K562 (cell line): ENCODE measurements around the gene EPN2. TPM values are rescaled to one million over a fixed set of nuclear protein-coding genes. Genes with fewer than 3 reads are reported as not detected.

Source experiments
- ATAC-seq: fragments of 200-7000 bp; cut with Tn5 transposase; 3 replicates; pipeline ENCODE4 v1.9.1; 2020; ENCODE audit warnings: moderate library complexity
- BruUV-seq: library from RNA; stranded (reverse); fragments of 400-500 nt; replicated peaks from 2 replicates; lab custom pipeline; 2021; lab: Mats Ljungman, UMichigan
- CTCF ChIA-PET: fragments of 300-600 bp; formaldehyde crosslinking; extraction: SDS; loops from one replicate; lab custom pipeline; 2021; ENCODE audit warnings: low intra/inter-chr PET ratio; lab: Yijun Ruan, JAX
- POLR2A ChIA-PET: fragments of 300-600, 350-650 bp; sonication (Branson Sonifier 250); formaldehyde crosslinking; extraction: SDS; loops from one replicate; lab custom pipeline; 2021; ENCODE audit warnings: antibody characterized with exemption, inconsistent platforms; lab: Yijun Ruan, JAX
- DNase-seq, 4 experiments: peaks; one replicate each; pipeline versions ENCODE4 v3.0.0 to v3.0.0-alpha.2; 2011 to 2018; ENCODE audit warnings: low spot score in 3 of 4, mixed read lengths in 3 of 4; ENCODE audit errors: extremely low read depth in 1 of 4
- FAIRE-seq: peaks from 2 replicates; lab custom pipeline; 2011; peaks lifted over from hg19 to GRCh38; lab: Jason Lieb, UNC
- H2AFZ ChIP-seq: 2 replicates; pipeline ENCODE4 v1.6.0; 2011; ENCODE audit warnings: low read depth, low read length, control low read depth, inconsistent platforms
- H3K27ac ChIP-seq: fragments of 200-600 bp; 3 replicates; pipeline ENCODE4 v1.8.0; 2011; ENCODE audit warnings: low read depth, mild to moderate bottlenecking, control low read depth, inconsistent platforms, low read length, moderate library complexity, mixed read lengths; ENCODE audit errors: extremely low read depth
- H3K27me3 ChIP-seq, 2 experiments: fragments of 300-600 bp in 1 of 2; 2 replicates in 1 of 2; 3 replicates in 1 of 2; pipeline versions ENCODE4 v1.6.0 to v1.8.0; 2011; ENCODE audit warnings: inconsistent platforms in 2 of 2, low read length in 2 of 2, mild to moderate bottlenecking in 1 of 2, mixed read lengths in 1 of 2, moderate library complexity in 1 of 2; ENCODE audit not compliant: control insufficient read depth in 2 of 2, insufficient read depth in 2 of 2
- H3K36me3 ChIP-seq: fragments of 300-600 bp; 3 replicates; pipeline ENCODE4 v1.8.0; 2011; ENCODE audit warnings: mild to moderate bottlenecking, low read length, inconsistent platforms; ENCODE audit not compliant: control insufficient read depth, insufficient read depth
- H3K4me1 ChIP-seq, 2 experiments: fragments of 200-600 bp in 1 of 2; replicated peaks in 1 of 2; 2 replicates in 1 of 2; 3 replicates in 1 of 2; pipeline versions ENCODE4 v1.5.1 to v1.8.0; 2011; ENCODE audit warnings: inconsistent platforms in 2 of 2, low read length in 2 of 2, mild to moderate bottlenecking in 1 of 2, mixed read lengths in 1 of 2, moderate library complexity in 1 of 2; ENCODE audit not compliant: control insufficient read depth in 2 of 2, insufficient read depth in 2 of 2
- H3K4me2 ChIP-seq: 2 replicates; pipeline ENCODE4 v1.6.1; 2011; ENCODE audit warnings: low read length, control low read depth, inconsistent platforms, mixed read lengths; ENCODE audit not compliant: insufficient read depth
- H3K4me3 ChIP-seq: fragments of 200-600 bp; sonication (generic), shearing (Covaris generic); 2 replicates; pipeline ENCODE4 v1.5.1; 2016; ENCODE audit warnings: control low read depth, inconsistent platforms
- H3K79me2 ChIP-seq: fragments of 200-600 bp; 3 replicates; pipeline ENCODE4 v1.8.0; 2011; ENCODE audit warnings: low read length, inconsistent platforms; ENCODE audit not compliant: control insufficient read depth, insufficient read depth
- H3K9ac ChIP-seq, 2 experiments: 2 replicates each; pipeline versions ENCODE4 v1.6.0 to v1.6.1; 2011; ENCODE audit warnings: low read depth in 2 of 2, low read length in 2 of 2, control low read depth in 1 of 2, inconsistent platforms in 1 of 2, mild to moderate bottlenecking in 1 of 2, mixed read lengths in 1 of 2; ENCODE audit not compliant: insufficient read depth in 1 of 2
- H3K9me1 ChIP-seq: one replicate; pipeline ENCODE4 v1.6.0; 2011; ENCODE audit warnings: inconsistent platforms, mild to moderate bottlenecking, low read length, moderate library complexity; ENCODE audit not compliant: control insufficient read depth, insufficient read depth
- H3K9me3 ChIP-seq: replicated peaks from 2 replicates; pipeline ENCODE4 v1.5.1; 2011; ENCODE audit warnings: low read depth, low read length, inconsistent platforms; ENCODE audit not compliant: control insufficient read depth, insufficient read depth
- H4K20me1 ChIP-seq: replicated peaks from 2 replicates; pipeline ENCODE4 v1.6.1; 2011; ENCODE audit warnings: low read length, inconsistent platforms, mixed read lengths; ENCODE audit not compliant: control insufficient read depth, insufficient read depth
- CBX3 ChIP-seq, 2 experiments: IDR thresholded peaks; 1 replicate in 1 of 2; 2 replicates in 1 of 2; pipeline ENCODE4 v1.6.1; 2012; ENCODE audit warnings: inconsistent platforms in 2 of 2, low read length in 2 of 2, borderline replicate concordance in 1 of 2, control low read depth in 1 of 2
- E4F1 ChIP-seq: fragments of 250-450 bp; sonication (Bioruptor Pico); IDR thresholded peaks from 2 replicates; pipeline ENCODE4 v1.5.0; 2021; ENCODE audit warnings: mild to moderate bottlenecking, borderline replicate concordance
- GTF2A2 ChIP-seq: IDR thresholded peaks from 2 replicates; pipeline ENCODE4 v1.6.1; 2016; ENCODE audit warnings: mild to moderate bottlenecking, missing genetic modification characterization, missing compliant biosample characterization
- HNRNPH1 ChIP-seq: fragments of 200-400 bp; formaldehyde crosslinking; optimal IDR thresholded peaks from 2 replicates; pipeline ENCODE3; 2017; ENCODE audit warnings: low read depth, mild to moderate bottlenecking, low read length, moderate library complexity
- MECOM ChIP-seq: fragments of 250-450 bp; sonication (Bioruptor Pico); IDR thresholded peaks from 2 replicates; pipeline ENCODE4 v1.8.0; 2022; ENCODE audit warnings: inconsistent platforms
- MEF2D ChIP-seq: conservative IDR thresholded peaks from 2 replicates; pipeline ENCODE4 v1.6.1; 2016; ENCODE audit warnings: low read depth, missing genetic modification characterization, missing compliant biosample characterization
- RAD51 ChIP-seq: fragments of 450-650 bp; IDR thresholded peaks from 2 replicates; pipeline ENCODE4 v1.7.1; 2016; ENCODE audit warnings: low read depth, mild to moderate bottlenecking, borderline replicate concordance
- TCF3 ChIP-seq: sonication (generic); formaldehyde crosslinking; IDR thresholded peaks from 2 replicates; pipeline ENCODE4 v1.4.0; 2020; ENCODE audit warnings: mild to moderate bottlenecking, missing genetic modification reagents
- TRIM24 ChIP-seq, 2 experiments: fragments of 450-650 bp; IDR thresholded peaks; 2 replicates each; pipeline ENCODE4 v1.6.1; 2016
- U2AF1 ChIP-seq: fragments of 200-400 bp; formaldehyde crosslinking; optimal IDR thresholded peaks from 2 replicates; pipeline ENCODE3; 2017; ENCODE audit warnings: mild to moderate bottlenecking, low read depth, low read length, moderate library complexity
- ZNF133 ChIP-seq: fragments of 250-450 bp; sonication (Bioruptor Pico); IDR thresholded peaks from 2 replicates; pipeline ENCODE4 v1.4.0; 2020; ENCODE audit warnings: mild to moderate bottlenecking
- ZNF217 ChIP-seq: sonication (generic); formaldehyde crosslinking; IDR thresholded peaks from 2 replicates; pipeline ENCODE4 v1.8.0; 2022; ENCODE audit warnings: mild to moderate bottlenecking, missing genetic modification reagents
- ZNF354B ChIP-seq: fragments of 250-450 bp; sonication (Bioruptor Pico); IDR thresholded peaks from 2 replicates; pipeline ENCODE4 v1.4.0; 2020
- ZNF592 ChIP-seq: fragments of 450-650 bp; IDR thresholded peaks from 2 replicates; pipeline ENCODE4 v1.6.1; 2017; ENCODE audit warnings: antibody characterized with exemption, mild to moderate bottlenecking
- ZNF740 ChIP-seq, 3 experiments: fragments of 200-800 bp in 1 of 3; sonication (Bioruptor generic) in 1 of 3; sonication (generic) in 1 of 3; formaldehyde crosslinking in 1 of 3; IDR thresholded peaks; 2 replicates each; pipeline versions ENCODE4 v1.6.1 to v1.8.0; 2016 to 2022; ENCODE audit warnings: mild to moderate bottlenecking in 2 of 3, missing compliant biosample characterization in 2 of 3, missing genetic modification characterization in 2 of 3, missing genetic modification reagents in 1 of 3
- WGBS: fragments of 100-300 bp; shearing (Covaris generic); methylation state at CpG from one replicate; pipeline ENCODE4 v1.1.6; 2016; ENCODE audit warnings: low coverage, mixed read lengths; ENCODE audit not compliant: insufficient coverage; ENCODE audit errors: missing lambda C conversion rate; 5-methylcytosine and 5-hydroxymethylcytosine counted together
- in situ Hi-C: fragments of 300-500 bp; cut with MboI; formaldehyde crosslinking; loops from 4 replicates; pipeline ENCODE4 v1.15.0; 2018; ENCODE audit warnings: inconsistent platforms, mixed read lengths
- intact Hi-C: fragments of 100-400 bp; cut with micrococcal nuclease; formaldehyde crosslinking; loops from 2 replicates; pipeline ENCODE4 v1.14.2; 2022
- polyA plus RNA-seq, 8 experiments: library from polyadenylated mRNA; depleted of rRNA in 4 of 8; stranded (reverse) in 5 of 8; unstranded in 3 of 8; fragments of >200 nt; fragmentation: Nextera tagmentation in 2 of 8; fragmentation: Illumina TruSeq in 1 of 8; extraction: Ambion mirVana in 2 of 8; extraction: Trizol in 1 of 8; gene quantifications; 2 replicates each; pipeline versions ENCODE4 v1.2.1 to v1.2.3, GENCODE V29; 2011 to 2014; ENCODE audit warnings: inconsistent platforms in 1 of 8, missing spikeins in 1 of 8
- total RNA-seq, 7 experiments: library from RNA; depleted of rRNA in 6 of 7; stranded (reverse); fragments of >200 nt in 6 of 7; fragmentation: Illumina TruSeq in 2 of 7; extraction: Trizol in 2 of 7; gene quantifications; 2 replicates each; pipeline versions ENCODE4 v1.2.1 to v1.2.3, GENCODE V29; 2011 to 2021; ENCODE audit warnings: low replicate concordance in 1 of 7

EPN2 gene
- total and polyA plus RNA-seq, 9 of the 15 experiments (the other 6 are each of a cell fraction or from before 2014, with no cell fraction given) = 1.0 to 12.9 (median 8.9) TPM

- peaks cover 0 to 2% of the 10 kb centered on the region in 2 experiments; a peak in 1 of 5 replicates for H3K4me1 ChIP-seq
- TF ChIP-seq U2AF1 (no peak), ZNF354B (no peak), MECOM (no peak), TCF3 (CRISPR knock-in tag) (no peak), ZNF217 (CRISPR knock-in tag) (no peak), GTF2A2 (no peak), MEF2D (tag) (no peak), TRIM24 (IDR thresholded peaks at IDR 0.05) (no peak), ZNF133 (CRISPR knock-in tag) (no peak), ZNF592 (no peak), E4F1 (CRISPR knock-in tag) (no peak), ZNF740 (CRISPR knock-in tag; IDR thresholded peaks at IDR 0.05) (no peak), ZNF740 (tag; IDR thresholded peaks at IDR 0.05) (no peak), CBX3 (IDR thresholded peaks at IDR 0.05; ENCODE audit: borderline replicate concordance in 1 of 2, low read length in 2 of 2) (no peak), RAD51 (no peak), HNRNPH1 (no peak)
- TF ChIP-seq, all 486 proteins: peak for 0
- FAIRE-seq = no peak
- H3K79me2 ChIP-seq = peaks cover 5% of the 10 kb centered on the region; the same call in 1 of the 3 replicates
- intact Hi-C loops (no loop called here), in situ Hi-C loops (no loop called here)
- CTCF ChIA-PET = no interaction called here
- no peak for ATAC-seq
- H3K9me3 ChIP-seq = no peaks in the 10 kb centered on the region
- no peak overlapping the region for H3K27ac ChIP-seq
- no peak overlapping the region for H2AFZ ChIP-seq
- no peak overlapping the region for H3K4me2 ChIP-seq
- DNase-seq = no peak
- no peaks in the 10 kb centered on the region for H3K27me3 ChIP-seq
- no peaks in the 10 kb centered on the region for H3K36me3 ChIP-seq
- H3K9me1 ChIP-seq = no peaks in the 10 kb centered on the region
- H3K9ac ChIP-seq = no peak overlapping the region
- POLR2A ChIA-PET = interaction anchor here (0.7 to 1.0 kb wide), 2 partner anchors 12 to 13 kb away, joined by 3 read pairs; no protein-coding TSS in a partner anchor
- BruUV-seq = no TSS peak
- WGBS = 79% methylated on average over 9 of the region's 9 CpGs
- H3K4me3 ChIP-seq = no peak overlapping the region
- peaks cover 6% of the 10 kb centered on the region; the same call in 1 of the 2 replicates for H4K20me1 ChIP-seq
These were observed 21.2 kb downstream of the EPN2 start for GRCh38 chr17:19258371-19258770.
